Colonic mucosa (tissue), 4 donors: ENCODE measurements around the gene CENPV. TPM values are rescaled to one million over a fixed set of nuclear protein-coding genes. Genes with fewer than 3 reads are reported as not detected.
A peak's percentile ranks its signal among the peaks of the same experiment; 100 is the strongest.
"Not testable (repeated sequence)": the region's sequence is repeated elsewhere in the genome, so short reads cannot be mapped to it uniquely, and the experiment has no call there.

ENCODE experiments used
- DNase-seq: peaks from one replicate; pipeline ENCODE4 v3.0.0-alpha.2; 2020
- H3K27ac ChIP-seq: fragments of 200-600 bp; one replicate; pipeline ENCODE4 v1.8.0; 2021
- H3K27me3 ChIP-seq: fragments of 200-600 bp; one replicate; pipeline ENCODE4 v1.8.0; 2021
- H3K36me3 ChIP-seq: fragments of 200-600 bp; one replicate; pipeline ENCODE4 v1.8.0; 2021
- H3K4me1 ChIP-seq: fragments of 200-600 bp; one replicate; pipeline ENCODE4 v1.8.0; 2021; ENCODE audit warnings: mild to moderate bottlenecking
- H3K4me3 ChIP-seq: fragments of 200-600 bp; one replicate; pipeline ENCODE4 v1.8.0; 2021
- H3K9ac ChIP-seq, 2 donors: one replicate each; pipeline ENCODE4 v1.7.0; 2013; ENCODE audit warnings: control low read depth in 2 of 2, low read depth in 2 of 2, low read length in 2 of 2
- H3K9me3 ChIP-seq: fragments of 200-600 bp; one replicate; pipeline ENCODE4 v1.8.0; 2021
- CTCF ChIP-seq: fragments of 200-600 bp; IDR thresholded peaks from one replicate; pipeline ENCODE4 v1.8.0; 2022; ENCODE audit warnings: antibody characterized with exemption, mild to moderate bottlenecking
- intact Hi-C: fragments of 100-400 bp; cut with DNase I; formaldehyde crosslinking; loops from one replicate; pipeline ENCODE4 v1.14.1; 2022
- total RNA-seq, 2 donors: library from RNA; stranded (reverse); fragmentation: NEBNext Ultra II Directional in 1 of 2; extraction: Animal tissue kit (Norgen Biotek cat#: 25700) in 1 of 2; gene quantifications; one replicate each; pipeline ENCODE4 v1.2.1, GENCODE V29; 2021
- donor health status: healthy.
- donor health status: DM: no; HTN: no; CAD: no.
- donor health status: DM: no; HTN: no; CAD: no.

The CENPV gene
- total RNA-seq, 2 donors from 2014 or later: 60.6 to 77.4 TPM

DNA sequence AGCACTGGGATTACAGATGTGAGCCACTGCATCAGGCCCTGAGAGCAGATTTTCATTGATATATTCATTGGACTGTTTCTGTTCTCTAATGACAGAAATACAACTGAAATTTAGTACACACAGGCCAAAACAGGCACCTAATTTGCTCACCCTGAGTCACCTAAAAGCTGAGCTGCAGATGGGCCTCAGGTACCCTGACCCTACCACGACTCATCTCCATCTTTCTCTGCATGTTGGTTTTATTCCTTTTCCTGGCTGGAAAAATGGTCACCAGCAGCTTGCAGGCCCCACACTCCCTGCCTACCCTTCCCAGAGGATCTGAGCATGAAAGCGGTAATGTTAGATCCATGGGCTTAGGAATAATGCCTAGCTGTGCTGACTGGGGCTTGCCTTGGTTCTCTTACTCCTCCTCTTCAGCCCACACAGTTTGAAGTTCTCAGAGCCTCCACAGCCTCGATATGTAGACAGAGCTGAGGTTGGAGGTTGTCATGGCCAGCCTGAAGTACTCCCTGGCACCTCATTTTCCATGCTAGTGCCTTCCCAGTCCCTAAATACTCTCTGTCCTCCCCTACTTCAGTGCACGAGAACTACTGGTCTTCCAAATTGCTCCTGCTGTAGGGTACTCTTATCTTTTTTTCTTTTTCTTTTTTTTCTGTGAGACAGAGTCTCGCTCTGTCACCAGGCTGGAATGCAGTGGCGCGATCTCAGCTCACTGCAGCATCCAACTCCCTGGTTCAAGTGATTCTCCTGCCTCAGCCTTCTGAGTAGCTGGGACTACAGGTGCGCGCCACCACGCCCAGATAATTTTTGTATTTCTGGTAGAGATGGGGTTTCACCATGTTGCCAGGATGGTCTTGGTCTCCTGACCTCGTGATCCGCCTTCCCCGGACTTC is 51.1 kb downstream of the CENPV start:
- peaks cover 6% of the 10 kb centered on the region for H3K4me1 ChIP-seq
- H3K9me3 ChIP-seq: no peaks in the 10 kb centered on the region
- no peak for DNase-seq
- no peaks in the 10 kb centered on the region for H3K36me3 ChIP-seq
- intact Hi-C loops: no loop called here
- no peak overlapping the region for H3K27ac ChIP-seq
- no peak overlapping the region for H3K9ac ChIP-seq
- H3K4me3 ChIP-seq: no peak overlapping the region
- H3K27me3 ChIP-seq: no peaks in the 10 kb centered on the region
- no peak for TF ChIP-seq CTCF

DNA sequence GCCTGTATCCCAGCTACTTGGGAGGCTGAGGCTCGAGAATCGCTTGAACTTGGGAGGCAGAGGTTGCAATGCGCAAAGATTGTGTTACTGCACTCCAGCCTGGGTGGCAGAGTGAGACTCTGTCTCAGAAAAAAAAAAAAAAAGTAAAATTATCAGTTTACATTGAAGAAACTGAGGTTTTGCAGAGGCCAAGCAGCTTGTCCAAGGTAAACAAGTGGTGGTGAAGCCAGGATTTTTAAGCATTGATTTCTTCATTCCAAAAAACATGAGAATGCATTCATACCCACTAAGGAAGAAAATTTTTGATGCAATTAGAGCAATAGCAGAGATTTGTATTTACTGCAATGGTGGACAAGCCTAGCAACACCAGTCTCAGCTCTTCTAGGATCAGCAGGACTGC is 52.7 kb downstream of the CENPV start:
- Histone ChIP-seq H3K9me3 (no peaks in the 10 kb centered on the region), H3K36me3 (no peaks in the 10 kb centered on the region), H3K4me3 (no peak overlapping the region), H3K27me3 (no peaks in the 10 kb centered on the region), H3K9ac (no peak overlapping the region), H3K4me1 (peaks cover 6% of the 10 kb centered on the region), H3K27ac (peak overlapping the region; percentile 90)
- TF ChIP-seq CTCF: no peak
- no peak for DNase-seq
- intact Hi-C loops: no loop called here

DNA sequence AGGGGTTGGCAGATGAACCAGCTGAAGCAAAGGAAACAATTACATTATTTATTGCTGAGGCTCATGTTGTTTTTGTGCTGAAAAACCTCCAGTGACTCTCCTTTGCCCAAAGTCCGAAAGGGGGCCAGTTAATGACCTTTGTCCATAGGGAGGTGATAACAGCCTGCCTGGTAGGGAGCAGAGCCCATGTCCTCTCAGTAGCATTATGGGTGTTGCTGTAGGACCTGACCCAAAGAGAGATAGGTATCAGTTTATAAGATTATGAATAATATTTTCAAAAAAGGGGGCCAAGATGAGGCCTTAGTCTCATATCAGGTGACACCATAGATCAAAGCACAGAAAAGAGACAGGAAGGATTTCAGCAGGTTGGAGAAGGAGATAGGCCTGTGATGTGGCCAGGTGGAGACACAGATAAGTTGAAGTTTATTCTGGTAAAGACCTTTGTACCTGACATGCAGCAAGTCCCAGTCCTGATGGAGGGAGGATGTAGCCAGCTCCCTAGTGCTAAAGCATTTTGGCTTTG is 55.1 kb downstream of the CENPV start:
- Histone ChIP-seq H3K9ac (peak overlapping the region; percentile 52 to 78), H3K4me1 (peaks cover 6% of the 10 kb centered on the region), H3K27ac (peak overlapping the region; percentile 90), H3K36me3 (no peaks in the 10 kb centered on the region), H3K4me3 (no peak overlapping the region), H3K9me3 (no peaks in the 10 kb centered on the region), H3K27me3 (no peaks in the 10 kb centered on the region)
- intact Hi-C loops: no loop called here
- peak; percentile 56 for DNase-seq
- no peak for TF ChIP-seq CTCF

GRCh38 chr17:16297367-16298139 is 55.7 kb downstream of the CENPV start:
- Histone ChIP-seq H3K9me3 (no peaks in the 10 kb centered on the region), H3K27ac (peak overlapping the region; percentile 90), H3K27me3 (no peaks in the 10 kb centered on the region), H3K36me3 (no peaks in the 10 kb centered on the region), H3K4me1 (peaks cover 6% of the 10 kb centered on the region), H3K9ac (peak overlapping the region; percentile 52 to 78), H3K4me3 (no peak overlapping the region)
- peak; percentile 68 for DNase-seq
- intact Hi-C loops: no loop called here
- no peak for TF ChIP-seq CTCF

DNA sequence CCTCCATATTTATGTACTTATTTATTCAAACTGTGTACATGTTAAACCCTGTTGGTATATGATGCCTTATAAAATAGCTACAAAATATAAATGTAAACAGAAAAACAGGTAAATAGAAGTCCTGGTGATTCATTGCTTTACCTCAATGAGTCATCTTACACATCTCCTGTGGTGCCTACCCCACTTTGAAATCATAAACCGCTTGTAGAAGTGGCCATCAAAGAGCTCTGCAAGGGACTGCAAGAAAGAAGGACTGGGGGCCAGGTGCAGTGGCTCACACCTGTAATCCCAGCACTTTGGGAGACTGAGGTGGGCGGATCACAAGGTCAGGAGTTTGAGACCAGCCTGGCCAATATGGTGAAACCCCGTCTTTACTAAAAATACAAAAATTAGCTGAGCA is 57.2 kb downstream of the CENPV start:
- H3K4me3 ChIP-seq, H3K27me3 ChIP-seq, H3K4me1 ChIP-seq, intact Hi-C loops, H3K9me3 ChIP-seq, H3K36me3 ChIP-seq, DNase-seq: not testable (repeated sequence)
- Histone ChIP-seq H3K27ac (peak overlapping the region; percentile 90), H3K9ac (peak overlapping the region in 1 of 2 donors; percentile 26)
